Memory B cell (primary cell): ENCODE measurements around the gene FGD4.

Experiments used
- ATAC-seq: fragments of 150-1000 bp; cut with Tn5 transposase; 2 replicates; pipeline ENCODE4 v1.10.0; 2021; ENCODE audit warnings: low read depth, mild to moderate bottlenecking, moderate library complexity
- DNase-seq, 2 donors: peaks; one replicate each; pipeline ENCODE4 v3.0.0; 2022; ENCODE audit warnings: low spot score in 2 of 2
- H3K27ac Mint-ChIP-seq: one replicate; pipeline ENCODE4 v1.8.0; 2022; ENCODE audit warnings: mild to moderate bottlenecking, moderate library complexity, mixed read lengths
- H3K27me3 Mint-ChIP-seq: one replicate; pipeline ENCODE4 v1.8.0; 2022; ENCODE audit warnings: mixed read lengths
- H3K36me3 Mint-ChIP-seq: one replicate; pipeline ENCODE4 v1.8.0; 2022; ENCODE audit warnings: mild to moderate bottlenecking, mixed read lengths
- H3K4me1 Mint-ChIP-seq: one replicate; pipeline ENCODE4 v1.8.0; 2022; ENCODE audit warnings: mixed read lengths
- H3K4me3 Mint-ChIP-seq: one replicate; pipeline ENCODE4 v1.8.0; 2022; ENCODE audit warnings: mild to moderate bottlenecking, moderate library complexity, mixed read lengths
- H3K9me3 Mint-ChIP-seq: one replicate; pipeline ENCODE4 v1.8.0; 2022; ENCODE audit warnings: mixed read lengths

FGD4 gene

GRCh38 chr12:32431025-32431424 is 31.7 kb downstream of the FGD4 start:
- H3K4me1 Mint-ChIP-seq = no peaks in the 10 kb centered on the region
- H3K4me3 Mint-ChIP-seq = no peak overlapping the region
- H3K27me3 Mint-ChIP-seq = peaks cover 7% of the 10 kb centered on the region
- peaks cover 10% of the 10 kb centered on the region for H3K36me3 Mint-ChIP-seq
- ATAC-seq = no peak
- no peak for DNase-seq
- peaks cover 13% of the 10 kb centered on the region for H3K9me3 Mint-ChIP-seq
- H3K27ac Mint-ChIP-seq = no peak overlapping the region

GRCh38 chr12:32435921-32436705 is 36.8 kb downstream of the FGD4 start:
- Mint-ChIP-seq H3K36me3 (no peaks in the 10 kb centered on the region), H3K4me1 (no peaks in the 10 kb centered on the region), H3K27me3 (peaks cover 2% of the 10 kb centered on the region), H3K9me3 (no peaks in the 10 kb centered on the region), H3K4me3 (no peak overlapping the region), H3K27ac (no peak overlapping the region)
- ATAC-seq = no peak
- no peak for DNase-seq

- no peaks in the 10 kb centered on the region for H3K36me3 Mint-ChIP-seq
- H3K4me3 Mint-ChIP-seq = no peak overlapping the region
- no peaks in the 10 kb centered on the region for H3K4me1 Mint-ChIP-seq
- no peak for DNase-seq
- peaks cover 2% of the 10 kb centered on the region for H3K27me3 Mint-ChIP-seq
- no peaks in the 10 kb centered on the region for H3K9me3 Mint-ChIP-seq
- ATAC-seq = no peak
- H3K27ac Mint-ChIP-seq = no peak overlapping the region
Measured at GRCh38 chr12:32437095-32437515, 37.7 kb downstream of the FGD4 start.

- no peaks in the 10 kb centered on the region for H3K27me3 Mint-ChIP-seq
Measured at GRCh38 chr12:32440120-32440865, 40.9 kb downstream of the FGD4 start.

GRCh38 chr12:32443491-32443890 is 44.1 kb downstream of the FGD4 start:
- peaks cover under 1% of the 10 kb centered on the region for H3K4me1 Mint-ChIP-seq
- no peaks in the 10 kb centered on the region for H3K9me3 Mint-ChIP-seq
- no peak overlapping the region for H3K4me3 Mint-ChIP-seq
- H3K27me3 Mint-ChIP-seq = peaks cover 2% of the 10 kb centered on the region
- H3K27ac Mint-ChIP-seq = no peak overlapping the region
- no peak for DNase-seq
- ATAC-seq = no peak
- no peaks in the 10 kb centered on the region for H3K36me3 Mint-ChIP-seq

More at GRCh38 chr12:32440120-32440865, 40.9 kb downstream of the FGD4 start:
- ATAC-seq (no peak), DNase-seq (no peak)
- H3K9me3 Mint-ChIP-seq = no peaks in the 10 kb centered on the region
- H3K36me3 Mint-ChIP-seq = no peaks in the 10 kb centered on the region
- H3K27ac Mint-ChIP-seq = no peak overlapping the region
- no peak overlapping the region for H3K4me3 Mint-ChIP-seq
- H3K4me1 Mint-ChIP-seq = no peaks in the 10 kb centered on the region

- no peak overlapping the region for H3K27ac Mint-ChIP-seq
- DNase-seq = no peak
- no peak for ATAC-seq
- H3K36me3 Mint-ChIP-seq = no peaks in the 10 kb centered on the region
- no peaks in the 10 kb centered on the region for H3K9me3 Mint-ChIP-seq
- H3K4me3 Mint-ChIP-seq = no peak overlapping the region
- H3K4me1 Mint-ChIP-seq = peaks cover 3% of the 10 kb centered on the region
- H3K27me3 Mint-ChIP-seq = peaks cover 2% of the 10 kb centered on the region
Measured at GRCh38 chr12:32444895-32445294, 45.5 kb downstream of the FGD4 start.

GRCh38 chr12:32445356-32445755 is 46.0 kb downstream of the FGD4 start:
- ATAC-seq (no peak), DNase-seq (no peak)
- H3K36me3 Mint-ChIP-seq = no peaks in the 10 kb centered on the region
- no peak overlapping the region for H3K4me3 Mint-ChIP-seq
- H3K27me3 Mint-ChIP-seq = peaks cover 2% of the 10 kb centered on the region
- no peak overlapping the region for H3K27ac Mint-ChIP-seq
- H3K4me1 Mint-ChIP-seq = peaks cover 3% of the 10 kb centered on the region
- no peaks in the 10 kb centered on the region for H3K9me3 Mint-ChIP-seq

GRCh38 chr12:32446316-32447119 is 47.2 kb downstream of the FGD4 start:
- Mint-ChIP-seq H3K9me3 (no peaks in the 10 kb centered on the region), H3K27me3 (peaks cover 2% of the 10 kb centered on the region), H3K4me1 (peaks cover 3% of the 10 kb centered on the region), H3K27ac (no peak overlapping the region), H3K36me3 (no peaks in the 10 kb centered on the region), H3K4me3 (no peak overlapping the region)
- ATAC-seq (no peak), DNase-seq (no peak)

GRCh38 chr12:32448586-32448985 is 49.2 kb downstream of the FGD4 start:
- H3K27ac Mint-ChIP-seq = no peak overlapping the region
- no peaks in the 10 kb centered on the region for H3K9me3 Mint-ChIP-seq
- H3K27me3 Mint-ChIP-seq = peaks cover 2% of the 10 kb centered on the region
- H3K4me3 Mint-ChIP-seq = no peak overlapping the region
- no peak for ATAC-seq
- DNase-seq = no peak
- H3K36me3 Mint-ChIP-seq = no peaks in the 10 kb centered on the region
- peaks cover 3% of the 10 kb centered on the region for H3K4me1 Mint-ChIP-seq

- DNase-seq = no peak
- Mint-ChIP-seq H3K27ac (no peak overlapping the region), H3K36me3 (no peaks in the 10 kb centered on the region), H3K9me3 (no peaks in the 10 kb centered on the region), H3K4me3 (no peak overlapping the region), H3K4me1 (peaks cover 3% of the 10 kb centered on the region), H3K27me3 (peaks cover 2% of the 10 kb centered on the region)
- no peak for ATAC-seq
Measured at GRCh38 chr12:32450363-32450762, 51.0 kb downstream of the FGD4 start.

- Mint-ChIP-seq H3K36me3 (no peaks in the 10 kb centered on the region), H3K27me3 (peaks cover 2% of the 10 kb centered on the region), H3K4me3 (no peak overlapping the region), H3K4me1 (peaks cover 3% of the 10 kb centered on the region), H3K9me3 (no peaks in the 10 kb centered on the region), H3K27ac (no peak overlapping the region)
- DNase-seq (no peak), ATAC-seq (no peak)
Measured at GRCh38 chr12:32450768-32451167, 51.4 kb downstream of the FGD4 start.

GRCh38 chr12:32451816-32452215 is 52.5 kb downstream of the FGD4 start:
- ATAC-seq (no peak), DNase-seq (no peak)
- peaks cover 8% of the 10 kb centered on the region for H3K4me1 Mint-ChIP-seq
- no peak overlapping the region for H3K27ac Mint-ChIP-seq
- no peaks in the 10 kb centered on the region for H3K36me3 Mint-ChIP-seq
- no peak overlapping the region for H3K4me3 Mint-ChIP-seq
- peaks cover 2% of the 10 kb centered on the region for H3K27me3 Mint-ChIP-seq
- no peaks in the 10 kb centered on the region for H3K9me3 Mint-ChIP-seq

GRCh38 chr12:32454075-32454474 is 54.7 kb downstream of the FGD4 start:
- H3K9me3 Mint-ChIP-seq = no peaks in the 10 kb centered on the region
- H3K4me3 Mint-ChIP-seq = no peak overlapping the region
- H3K4me1 Mint-ChIP-seq = peaks cover 8% of the 10 kb centered on the region
- H3K36me3 Mint-ChIP-seq = no peaks in the 10 kb centered on the region
- no peaks in the 10 kb centered on the region for H3K27me3 Mint-ChIP-seq
- no peak overlapping the region for H3K27ac Mint-ChIP-seq
- DNase-seq = no peak
- ATAC-seq = no peak

GRCh38 chr12:32454866-32455265 is 55.5 kb downstream of the FGD4 start:
- DNase-seq = no peak
- H3K4me1 Mint-ChIP-seq = peaks cover 8% of the 10 kb centered on the region
- H3K27ac Mint-ChIP-seq = no peak overlapping the region
- no peak overlapping the region for H3K4me3 Mint-ChIP-seq
- H3K9me3 Mint-ChIP-seq = no peaks in the 10 kb centered on the region
- no peaks in the 10 kb centered on the region for H3K36me3 Mint-ChIP-seq
- no peaks in the 10 kb centered on the region for H3K27me3 Mint-ChIP-seq
- no peak for ATAC-seq
